Calu3 (cell line): ENCODE measurements around the gene CLIP1. TPM values are rescaled to one million over a fixed set of nuclear protein-coding genes. Genes with fewer than 3 reads are reported as not detected.
A peak's percentile ranks its signal among the peaks of the same experiment; 100 is the strongest.

Experiments
- BruUV-seq: library from RNA; stranded (reverse); fragments of 400-500 nt; replicated peaks from 2 replicates; lab custom pipeline; 2021; lab: Mats Ljungman, UMichigan
- CTCF ChIA-PET: fragments of 300-600 bp; sonication (Branson Sonifier 250); formaldehyde crosslinking; loops from one replicate; lab custom pipeline; 2022; ENCODE audit warnings: antibody characterized with exemption; lab: Charles Lee
- DNase-seq: peaks from one replicate; pipeline ENCODE4 v3.0.0; 2022
- H3K27ac Mint-ChIP-seq: one replicate; pipeline ENCODE4 v1.8.0; 2022; ENCODE audit warnings: mixed read lengths; ENCODE audit not compliant: unreplicated experiment
- H3K27me3 Mint-ChIP-seq: one replicate; pipeline ENCODE4 v1.8.0; 2022; ENCODE audit warnings: mixed read lengths; ENCODE audit not compliant: unreplicated experiment
- H3K36me3 Mint-ChIP-seq: one replicate; pipeline ENCODE4 v1.8.0; 2022; ENCODE audit warnings: mild to moderate bottlenecking, moderate library complexity, mixed read lengths; ENCODE audit not compliant: insufficient read depth, unreplicated experiment
- H3K4me1 Mint-ChIP-seq: one replicate; pipeline ENCODE4 v1.8.0; 2022; ENCODE audit warnings: mild to moderate bottlenecking, low read depth, mixed read lengths; ENCODE audit not compliant: unreplicated experiment
- H3K4me3 Mint-ChIP-seq: one replicate; pipeline ENCODE4 v1.8.0; 2022; ENCODE audit warnings: mild to moderate bottlenecking, low read depth, moderate library complexity, mixed read lengths; ENCODE audit not compliant: unreplicated experiment
- H3K9me3 Mint-ChIP-seq: one replicate; pipeline ENCODE4 v1.8.0; 2022; ENCODE audit warnings: low read depth, mixed read lengths; ENCODE audit not compliant: unreplicated experiment
- intact Hi-C: fragments of 100-400 bp; cut with micrococcal nuclease; formaldehyde crosslinking; loops from one replicate; pipeline ENCODE4 v1.10.0; 2022; ENCODE audit not compliant: unreplicated experiment
- total RNA-seq: library from RNA; stranded (reverse); gene quantifications from 2 replicates; pipeline ENCODE4 v1.2.3, GENCODE V29; 2022
- TF ChIP-seq, protein P1 (sequence below): fragments of 200-600 bp; IDR thresholded peaks from one replicate; pipeline ENCODE4 v1.8.0; 2022; ENCODE audit warnings: antibody characterized with exemption; ENCODE audit not compliant: unreplicated experiment

The CLIP1 gene
- total RNA-seq, 1 experiment from 2014 or later, result 95.3 TPM

DNA sequence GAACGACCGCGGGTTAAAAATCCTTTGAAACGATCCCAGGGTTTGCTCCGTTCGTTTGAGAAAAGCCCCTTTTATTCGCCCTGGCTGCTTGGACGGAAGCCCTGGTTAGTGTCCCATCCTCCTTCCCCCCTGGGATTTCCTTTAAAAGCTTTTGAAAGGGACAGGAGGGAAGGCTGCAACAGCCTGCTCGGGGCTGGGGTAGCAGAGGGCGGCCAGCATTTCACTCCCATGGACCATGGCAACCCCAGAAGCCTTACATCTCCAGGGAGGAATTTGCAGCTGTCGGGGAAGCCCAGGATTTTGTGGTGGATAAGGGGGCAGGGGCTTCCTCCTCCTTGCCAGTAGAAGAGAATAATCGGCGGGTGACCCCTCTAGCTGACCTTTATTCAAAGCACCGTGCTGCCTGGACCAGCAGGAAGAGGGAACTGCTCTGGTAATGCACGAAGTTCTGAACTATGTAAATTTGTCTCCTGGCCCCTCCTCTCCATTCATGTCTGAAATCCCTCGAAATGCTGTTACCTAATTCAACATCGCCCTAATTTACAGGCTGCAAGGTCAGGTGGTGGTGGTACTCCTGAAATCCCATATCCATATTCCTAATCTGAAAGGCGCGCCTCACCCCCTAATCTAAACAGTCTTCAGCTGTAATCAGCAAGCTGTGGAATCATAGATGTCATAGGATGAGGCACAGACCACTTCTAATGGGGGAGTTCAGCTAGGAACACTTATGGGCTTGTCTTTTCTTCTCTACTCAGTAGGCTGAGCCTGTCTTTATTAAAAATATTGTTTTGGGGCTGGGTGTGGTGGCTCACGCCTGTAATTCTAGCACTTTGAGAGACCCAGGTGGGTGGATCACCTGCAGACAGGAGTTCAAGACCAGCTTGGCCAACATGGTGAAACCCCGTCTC is 1.0 kb upstream of the CLIP1 start:
- peak; percentile 53 for DNase-seq
- intact Hi-C loops, result loop anchor here (2.0 to 5.0 kb wide), 2 partner anchors 39 to 47 kb away; no protein-coding TSS in a partner anchor
- Mint-ChIP-seq H3K36me3 (peaks cover 37% of the 10 kb centered on the region), H3K27ac (peak overlapping the region; percentile 91), H3K4me3 (peak overlapping the region; percentile 78), H3K4me1 (peaks cover 8% of the 10 kb centered on the region), H3K27me3 (no peaks in the 10 kb centered on the region), H3K9me3 (no peaks in the 10 kb centered on the region)
- CTCF ChIA-PET, result interaction anchor here (0.5 to 1.4 kb wide), 4 partner anchors 23 to 48 kb away, joined by 3 to 7 read pairs (median 4); no protein-coding TSS in a partner anchor
- TF ChIP-seq, protein P1, sequence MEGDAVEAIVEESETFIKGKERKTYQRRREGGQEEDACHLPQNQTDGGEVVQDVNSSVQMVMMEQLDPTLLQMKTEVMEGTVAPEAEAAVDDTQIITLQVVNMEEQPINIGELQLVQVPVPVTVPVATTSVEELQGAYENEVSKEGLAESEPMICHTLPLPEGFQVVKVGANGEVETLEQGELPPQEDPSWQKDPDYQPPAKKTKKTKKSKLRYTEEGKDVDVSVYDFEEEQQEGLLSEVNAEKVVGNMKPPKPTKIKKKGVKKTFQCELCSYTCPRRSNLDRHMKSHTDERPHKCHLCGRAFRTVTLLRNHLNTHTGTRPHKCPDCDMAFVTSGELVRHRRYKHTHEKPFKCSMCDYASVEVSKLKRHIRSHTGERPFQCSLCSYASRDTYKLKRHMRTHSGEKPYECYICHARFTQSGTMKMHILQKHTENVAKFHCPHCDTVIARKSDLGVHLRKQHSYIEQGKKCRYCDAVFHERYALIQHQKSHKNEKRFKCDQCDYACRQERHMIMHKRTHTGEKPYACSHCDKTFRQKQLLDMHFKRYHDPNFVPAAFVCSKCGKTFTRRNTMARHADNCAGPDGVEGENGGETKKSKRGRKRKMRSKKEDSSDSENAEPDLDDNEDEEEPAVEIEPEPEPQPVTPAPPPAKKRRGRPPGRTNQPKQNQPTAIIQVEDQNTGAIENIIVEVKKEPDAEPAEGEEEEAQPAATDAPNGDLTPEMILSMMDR, result no peak
- TSS peak; percentile 80 for BruUV-seq

DNA sequence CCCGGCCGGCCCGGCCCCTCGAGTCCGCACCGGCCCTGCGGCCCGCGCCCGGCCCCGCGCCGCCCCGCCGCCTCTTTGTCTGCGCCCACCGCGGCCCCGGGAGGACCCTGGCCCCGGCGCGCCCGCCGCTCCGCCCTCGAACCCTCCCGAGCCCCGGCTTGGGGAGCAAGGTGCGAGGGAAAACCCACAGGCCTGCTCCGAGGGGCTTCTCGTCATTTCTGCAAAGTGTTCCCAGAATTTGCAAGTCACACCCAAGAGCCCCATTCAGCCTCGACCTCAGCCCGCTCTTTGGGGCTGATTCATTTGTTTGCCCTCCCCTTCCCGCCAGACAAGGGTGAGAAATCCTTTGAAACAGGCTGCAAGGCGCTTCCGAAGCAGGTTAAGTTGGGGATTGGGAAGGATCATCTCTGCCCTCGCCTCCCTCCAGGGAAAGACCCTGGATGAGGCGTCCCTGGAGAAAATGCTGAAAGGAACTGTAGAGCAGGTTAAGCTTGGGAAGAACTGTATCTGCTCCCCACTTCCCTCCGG is 325 bp upstream of the CLIP1 start:
- peak overlapping the region; percentile 91 for H3K27ac Mint-ChIP-seq

DNA sequence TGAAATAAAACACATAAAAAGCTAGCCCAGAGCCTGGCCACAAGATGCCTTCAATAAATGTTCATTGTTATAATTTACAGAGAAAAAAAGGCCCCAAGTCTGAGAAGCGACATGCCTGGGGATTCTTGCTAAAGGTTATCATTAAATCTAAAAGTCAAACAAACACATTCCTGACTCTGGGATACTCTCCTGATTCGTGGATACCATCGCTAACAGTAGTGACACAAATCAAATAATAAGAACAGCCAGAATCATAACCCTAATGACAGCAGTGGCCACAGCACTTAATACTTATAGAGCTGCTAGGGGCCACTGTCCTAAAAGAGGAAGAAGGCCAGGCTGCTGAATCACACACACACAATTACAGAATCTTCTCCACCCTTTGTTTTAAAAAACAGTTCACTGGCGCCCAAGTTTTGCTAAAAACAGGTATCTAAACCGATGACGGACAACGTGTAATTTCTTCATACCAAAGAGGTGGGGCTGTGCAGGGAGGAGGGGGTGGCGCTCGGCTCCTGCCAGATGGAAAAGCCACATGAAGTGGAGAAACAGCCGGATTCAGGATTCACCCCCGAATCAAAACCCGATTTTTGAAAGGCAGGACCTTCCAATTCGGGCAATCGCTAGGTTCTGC is 1.2 kb downstream of the CLIP1 start:
- CTCF ChIA-PET, result interaction anchor here (0.8 to 4.4 kb wide), 5 partner anchors 15 to 50 kb away, joined by 3 to 39 read pairs (median 3); no protein-coding TSS in a partner anchor
- BruUV-seq, result TSS peak; percentile 56
- H3K9me3 Mint-ChIP-seq, result no peaks in the 10 kb centered on the region
- peak; percentile 65 for DNase-seq
- peak overlapping the region; percentile 83 for H3K4me3 Mint-ChIP-seq
- TF ChIP-seq, protein P1, result no peak
- H3K27ac Mint-ChIP-seq, result peak overlapping the region; percentile 96
- intact Hi-C loops, result loop anchor here (1.0 to 5.0 kb wide), 2 partner anchors 21 to 41 kb away; no protein-coding TSS in a partner anchor
- H3K4me1 Mint-ChIP-seq, result peaks cover 18% of the 10 kb centered on the region
- no peaks in the 10 kb centered on the region for H3K27me3 Mint-ChIP-seq
- H3K36me3 Mint-ChIP-seq, result peaks cover 46% of the 10 kb centered on the region

More for the DNA sequence above, 325 bp upstream of the CLIP1 start:
- Mint-ChIP-seq H3K9me3 (no peaks in the 10 kb centered on the region), H3K36me3 (peaks cover 37% of the 10 kb centered on the region), H3K4me3 (peak overlapping the region; percentile 78), H3K27me3 (no peaks in the 10 kb centered on the region), H3K4me1 (peaks cover 15% of the 10 kb centered on the region)
- TF ChIP-seq, protein P1, result no peak
- peak; percentile 43 for DNase-seq
- BruUV-seq, result no TSS peak
- CTCF ChIA-PET, result interaction anchor here (0.6 to 4.4 kb wide), 7 partner anchors 16 to 345 kb away, joined by 3 to 39 read pairs (median 4); partner anchors contain the start of gene MLXIP
- intact Hi-C loops, result loop anchor here (2.0 to 5.0 kb wide), 2 partner anchors 40 to 48 kb away; no protein-coding TSS in a partner anchor
